ENCODE results near the gene AUP1. TPM values are rescaled to one million over a fixed set of nuclear protein-coding genes. Genes with fewer than 3 reads are reported as not detected.

Gene AUP1
- total RNA-seq, 1 experiment from 2014 or later, result 145 TPM

DNA sequence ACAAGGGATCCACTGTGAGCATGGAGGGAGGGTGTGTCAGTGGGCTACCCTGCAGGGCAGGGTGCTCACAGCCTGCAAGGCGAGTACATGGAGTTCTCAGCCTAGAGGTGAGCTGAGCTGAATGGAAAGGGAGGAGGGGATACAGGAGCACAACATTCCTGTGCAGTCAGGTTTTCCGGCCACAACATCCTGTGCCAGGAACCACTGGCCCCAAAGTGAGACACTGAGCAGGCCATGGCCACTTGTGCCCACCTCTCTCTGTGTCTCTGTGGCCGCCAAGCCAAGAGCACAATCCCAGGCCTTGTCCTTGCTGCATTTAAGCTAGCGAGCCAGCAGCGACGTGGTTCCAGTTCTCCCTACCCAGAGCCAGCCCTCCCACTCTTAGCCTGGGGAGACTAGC is 31.1 kb upstream of the AUP1 start:
- Mint-ChIP-seq H3K9me3 (ENCODE audit: low read depth, unreplicated experiment) (no peaks in the 10 kb centered on the region), H3K4me3 (ENCODE audit: low read depth, unreplicated experiment) (no peak overlapping the region), H3K27ac (ENCODE audit: unreplicated experiment) (no peak overlapping the region), H3K36me3 (ENCODE audit: insufficient read depth, unreplicated experiment) (peaks cover 5% of the 10 kb centered on the region), H3K4me1 (ENCODE audit: low read depth, unreplicated experiment) (no peaks in the 10 kb centered on the region), H3K27me3 (ENCODE audit: unreplicated experiment) (peaks cover 49% of the 10 kb centered on the region)
- DNase-seq, result no peak
- intact Hi-C loops (cut with micrococcal nuclease; ENCODE audit: unreplicated experiment), result no loop called here
- BruUV-seq (replicated peaks), result no TSS peak
- CTCF ChIA-PET, result no interaction called here
- TF ChIP-seq, protein P1, sequence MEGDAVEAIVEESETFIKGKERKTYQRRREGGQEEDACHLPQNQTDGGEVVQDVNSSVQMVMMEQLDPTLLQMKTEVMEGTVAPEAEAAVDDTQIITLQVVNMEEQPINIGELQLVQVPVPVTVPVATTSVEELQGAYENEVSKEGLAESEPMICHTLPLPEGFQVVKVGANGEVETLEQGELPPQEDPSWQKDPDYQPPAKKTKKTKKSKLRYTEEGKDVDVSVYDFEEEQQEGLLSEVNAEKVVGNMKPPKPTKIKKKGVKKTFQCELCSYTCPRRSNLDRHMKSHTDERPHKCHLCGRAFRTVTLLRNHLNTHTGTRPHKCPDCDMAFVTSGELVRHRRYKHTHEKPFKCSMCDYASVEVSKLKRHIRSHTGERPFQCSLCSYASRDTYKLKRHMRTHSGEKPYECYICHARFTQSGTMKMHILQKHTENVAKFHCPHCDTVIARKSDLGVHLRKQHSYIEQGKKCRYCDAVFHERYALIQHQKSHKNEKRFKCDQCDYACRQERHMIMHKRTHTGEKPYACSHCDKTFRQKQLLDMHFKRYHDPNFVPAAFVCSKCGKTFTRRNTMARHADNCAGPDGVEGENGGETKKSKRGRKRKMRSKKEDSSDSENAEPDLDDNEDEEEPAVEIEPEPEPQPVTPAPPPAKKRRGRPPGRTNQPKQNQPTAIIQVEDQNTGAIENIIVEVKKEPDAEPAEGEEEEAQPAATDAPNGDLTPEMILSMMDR (IDR thresholded peaks at IDR 0.05; ENCODE audit: unreplicated experiment), result no peak

DNA sequence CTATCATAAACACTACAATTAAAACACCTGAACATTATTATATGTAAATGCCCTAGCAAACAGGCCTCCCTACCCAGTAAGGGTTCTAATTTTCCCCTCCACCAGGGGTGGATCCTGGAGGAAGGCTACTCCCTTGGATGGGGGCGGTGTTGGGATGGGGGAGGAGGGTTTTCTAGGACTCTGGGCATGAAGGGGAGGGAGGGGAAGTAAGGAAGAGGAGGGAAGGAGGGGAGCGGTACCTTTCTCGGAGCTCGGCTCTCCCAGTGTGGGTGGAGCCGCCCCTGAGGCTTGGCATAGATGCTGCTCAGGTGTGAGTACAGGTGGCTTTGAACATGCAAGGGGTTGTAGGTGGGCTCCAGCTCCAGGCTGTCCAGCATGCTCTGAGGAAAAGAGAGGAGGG is 30.4 kb upstream of the AUP1 start:
- intact Hi-C loops (cut with micrococcal nuclease; ENCODE audit: unreplicated experiment), result no loop called here
- TF ChIP-seq, protein P1 (IDR thresholded peaks at IDR 0.05; ENCODE audit: unreplicated experiment), result no peak
- H3K4me3 Mint-ChIP-seq (ENCODE audit: low read depth, unreplicated experiment), result no peak overlapping the region
- peaks cover 11% of the 10 kb centered on the region for H3K36me3 Mint-ChIP-seq (ENCODE audit: insufficient read depth, unreplicated experiment)
- no peaks in the 10 kb centered on the region for H3K4me1 Mint-ChIP-seq (ENCODE audit: low read depth, unreplicated experiment)
- BruUV-seq (replicated peaks), result no TSS peak
- H3K27ac Mint-ChIP-seq (ENCODE audit: unreplicated experiment), result no peak overlapping the region
- peaks cover 44% of the 10 kb centered on the region for H3K27me3 Mint-ChIP-seq (ENCODE audit: unreplicated experiment)
- CTCF ChIA-PET, result no interaction called here
- H3K9me3 Mint-ChIP-seq (ENCODE audit: low read depth, unreplicated experiment), result no peaks in the 10 kb centered on the region
- no peak for DNase-seq

DNA sequence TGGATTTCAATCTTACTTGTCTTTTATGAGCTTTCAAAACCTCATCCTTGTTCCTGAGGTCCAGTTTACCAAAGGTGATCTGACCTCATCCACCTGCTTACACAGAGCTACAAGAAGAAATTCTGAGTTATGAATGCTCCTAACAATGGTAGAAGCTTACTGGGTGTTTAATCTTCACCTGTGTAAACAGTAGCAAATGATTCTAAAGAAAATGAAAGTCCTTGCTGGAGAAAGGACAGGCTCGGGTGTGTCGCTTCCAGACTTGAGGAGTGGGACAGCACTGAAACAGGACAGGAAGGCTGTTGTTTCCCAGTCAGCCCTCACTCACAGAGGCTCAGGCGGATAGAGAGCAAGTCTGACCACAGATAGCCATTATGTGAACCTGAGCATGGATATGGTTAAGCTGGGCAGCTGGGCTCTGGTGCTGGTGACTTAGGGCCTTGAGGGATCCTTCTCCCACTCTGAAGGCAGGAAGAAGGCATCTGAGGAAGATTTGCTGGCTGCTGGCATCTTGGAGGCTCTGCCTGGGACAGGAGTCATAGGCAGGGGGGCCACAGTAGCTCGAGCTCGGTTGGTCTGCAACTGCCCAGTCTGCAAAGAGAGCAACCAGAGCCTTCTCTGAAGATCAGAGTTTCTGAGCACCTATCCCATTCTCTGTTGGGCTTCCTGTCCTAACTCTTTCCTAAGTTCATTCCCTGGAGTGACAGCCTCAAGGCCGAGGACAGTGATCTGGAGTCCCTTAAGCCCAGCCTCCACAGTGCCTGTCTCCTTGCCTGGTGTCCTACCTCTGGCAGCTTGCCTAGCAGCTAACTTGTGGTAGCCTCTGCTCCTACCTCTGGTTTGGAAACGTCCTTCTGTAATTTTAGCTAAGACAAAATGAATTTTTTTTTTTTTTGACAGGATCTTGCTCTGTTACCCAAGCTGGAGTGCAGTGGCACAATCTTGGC is 29.1 kb upstream of the AUP1 start:
- DNase-seq, result no peak
- no TSS peak for BruUV-seq (replicated peaks)
- TF ChIP-seq, protein P1 (IDR thresholded peaks at IDR 0.05; ENCODE audit: unreplicated experiment), result no peak
- H3K27me3 Mint-ChIP-seq (ENCODE audit: unreplicated experiment), result peaks cover 35% of the 10 kb centered on the region
- no peak overlapping the region for H3K4me3 Mint-ChIP-seq (ENCODE audit: low read depth, unreplicated experiment)
- CTCF ChIA-PET, result interaction anchor here (0.7 to 0.8 kb wide), 2 partner anchors 9 to 57 kb away, joined by 3 read pairs; no protein-coding TSS in a partner anchor
- no peak overlapping the region for H3K27ac Mint-ChIP-seq (ENCODE audit: unreplicated experiment)
- intact Hi-C loops (cut with micrococcal nuclease; ENCODE audit: unreplicated experiment), result no loop called here
- H3K9me3 Mint-ChIP-seq (ENCODE audit: low read depth, unreplicated experiment), result no peaks in the 10 kb centered on the region
- no peaks in the 10 kb centered on the region for H3K4me1 Mint-ChIP-seq (ENCODE audit: low read depth, unreplicated experiment)
- peaks cover 22% of the 10 kb centered on the region for H3K36me3 Mint-ChIP-seq (ENCODE audit: insufficient read depth, unreplicated experiment)

DNA sequence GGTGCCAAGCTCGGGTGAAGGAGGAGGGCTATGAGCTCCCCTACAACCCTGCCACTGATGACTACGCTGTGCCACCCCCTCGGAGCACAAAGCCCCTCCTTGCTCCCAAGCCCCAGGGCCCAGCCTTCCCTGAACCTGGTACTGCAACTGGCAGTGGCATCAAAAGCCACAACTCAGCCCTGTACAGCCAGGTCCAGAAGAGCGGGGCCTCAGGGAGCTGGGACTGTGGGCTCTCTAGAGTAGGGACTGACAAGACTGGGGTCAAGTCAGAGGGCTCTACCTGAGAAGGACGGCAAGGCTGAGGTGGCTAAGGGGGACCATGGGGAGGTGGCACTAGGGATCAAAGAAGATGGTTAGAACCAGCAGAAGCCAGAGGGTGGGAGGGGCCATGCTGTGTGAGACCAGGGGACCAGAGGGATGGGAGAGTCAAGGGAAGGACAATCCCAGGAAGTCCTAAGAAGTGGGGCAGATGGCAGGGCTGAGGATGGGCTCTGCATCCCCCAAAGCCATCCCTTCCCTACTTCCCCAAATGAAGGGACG is 27.4 kb upstream of the AUP1 start:
- no peak for DNase-seq
- BruUV-seq (replicated peaks), result no TSS peak
- CTCF ChIA-PET, result interaction anchor here (0.5 to 0.6 kb wide), 2 partner anchors 42 to 165 kb away, joined by 3 read pairs; no protein-coding TSS in a partner anchor

More for the DNA sequence above, 27.4 kb upstream of the AUP1 start:
- no peak overlapping the region for H3K27ac Mint-ChIP-seq (ENCODE audit: unreplicated experiment)
- H3K9me3 Mint-ChIP-seq (ENCODE audit: low read depth, unreplicated experiment), result no peaks in the 10 kb centered on the region
- peaks cover 11% of the 10 kb centered on the region for H3K4me1 Mint-ChIP-seq (ENCODE audit: low read depth, unreplicated experiment)
- peaks cover 24% of the 10 kb centered on the region for H3K27me3 Mint-ChIP-seq (ENCODE audit: unreplicated experiment)
- H3K4me3 Mint-ChIP-seq (ENCODE audit: low read depth, unreplicated experiment), result no peak overlapping the region
- intact Hi-C loops (cut with micrococcal nuclease; ENCODE audit: unreplicated experiment), result no loop called here
- TF ChIP-seq, protein P1 (IDR thresholded peaks at IDR 0.05; ENCODE audit: unreplicated experiment), result no peak
- H3K36me3 Mint-ChIP-seq (ENCODE audit: insufficient read depth, unreplicated experiment), result peaks cover 24% of the 10 kb centered on the region
